K562 (cell line): ENCODE results near the gene TMEM61. TPM values are rescaled to one million over a fixed set of nuclear protein-coding genes. Genes with fewer than 3 reads are reported as not detected.

ENCODE experiments used
- BRD4 ChIP-seq: fragments of 200-600 bp; sonication (generic); IDR thresholded peaks from 2 replicates; pipeline ENCODE4 v1.6.1; 2017; ENCODE audit warnings: inconsistent platforms
- CHD1 ChIP-seq: fragments of 200-600 bp; sonication (generic); IDR thresholded peaks from one replicate; pipeline ENCODE4 v1.6.1; 2012; ENCODE audit warnings: mild to moderate bottlenecking, moderate library complexity, low read length, inconsistent platforms
- DACH1 ChIP-seq: fragments of 450-650 bp; IDR thresholded peaks from 2 replicates; pipeline ENCODE4 v1.6.1; 2018; ENCODE audit not compliant: partially characterized antibody
- ETV6 ChIP-seq, 3 experiments: fragments of 150-350 bp in 1 of 3; sonication (generic) in 1 of 3; formaldehyde crosslinking in 1 of 3; IDR thresholded peaks; 2 replicates each; pipeline versions ENCODE4 v1.6.1 to v1.8.0; 2014 to 2022; ENCODE audit warnings: borderline replicate concordance in 2 of 3, low read depth in 2 of 3, antibody characterized with exemption in 1 of 3, low read length in 1 of 3, mild to moderate bottlenecking in 1 of 3, missing genetic modification reagents in 1 of 3
- HOMEZ ChIP-seq: fragments of 250-450 bp; sonication (Bioruptor Pico); IDR thresholded peaks from 2 replicates; pipeline ENCODE4 v1.4.0; 2020; ENCODE audit warnings: mild to moderate bottlenecking, moderate library complexity
- ILK ChIP-seq: fragments of 450-650 bp; IDR thresholded peaks from 2 replicates; pipeline ENCODE4 v1.6.1; 2016; ENCODE audit warnings: missing genetic modification characterization, low read depth, mild to moderate bottlenecking, missing compliant biosample characterization, moderate library complexity, borderline replicate concordance
- NCOA2 ChIP-seq, 2 experiments: fragments of 450-650 bp; IDR thresholded peaks; 2 replicates each; pipeline ENCODE4 v1.6.1; 2018; ENCODE audit warnings: mild to moderate bottlenecking in 2 of 2, moderate library complexity in 1 of 2; ENCODE audit not compliant: partially characterized antibody in 2 of 2
- NUFIP1 ChIP-seq: fragments of 450-650 bp; IDR thresholded peaks from 2 replicates; pipeline ENCODE4 v1.6.1; 2018; ENCODE audit not compliant: partially characterized antibody
- REST ChIP-seq, 2 experiments: fragments of 450-650 bp; formaldehyde crosslinking in 1 of 2; IDR thresholded peaks; 2 replicates each; pipeline versions ENCODE4 v1.4.0 to v1.6.1; 2014 to 2020; ENCODE audit warnings: mild to moderate bottlenecking in 2 of 2, borderline replicate concordance in 1 of 2, low read depth in 1 of 2
- SMARCC2 ChIP-seq: fragments of 450-650 bp; IDR thresholded peaks from 2 replicates; pipeline ENCODE4 v1.6.1; 2017; ENCODE audit warnings: antibody characterized with exemption, moderate library complexity, mild to moderate bottlenecking, low read depth
- SRSF3 ChIP-seq: fragments of 200-400 bp; formaldehyde crosslinking; IDR thresholded peaks from 2 replicates; pipeline ENCODE4 v1.6.1; 2016; ENCODE audit warnings: mild to moderate bottlenecking, low read length, moderate library complexity; ENCODE audit not compliant: insufficient read depth
- SUPT5H ChIP-seq: fragments of 450-650 bp; IDR thresholded peaks from 2 replicates; pipeline ENCODE4 v1.6.1; 2016
- ZBTB7A ChIP-seq: IDR thresholded peaks from 2 replicates; pipeline ENCODE4 v1.6.1; 2011; ENCODE audit warnings: low read depth, mild to moderate bottlenecking, low read length, moderate library complexity, borderline replicate concordance; ENCODE audit not compliant: control insufficient read depth
- ZFP36 ChIP-seq: fragments of 150-350 bp; IDR thresholded peaks from 2 replicates; pipeline ENCODE4 v1.6.1; 2018; ENCODE audit warnings: low read length, low read depth; ENCODE audit not compliant: partially characterized antibody
- ZNF316 ChIP-seq: fragments of 450-650 bp; IDR thresholded peaks from 2 replicates; pipeline ENCODE4 v1.6.1; 2016
- ZNF75A ChIP-seq: fragments of 450-650 bp; formaldehyde crosslinking; IDR thresholded peaks from 2 replicates; pipeline ENCODE4 v1.4.0; 2020; ENCODE audit warnings: mild to moderate bottlenecking
- polyA plus RNA-seq, 8 experiments: library from polyadenylated mRNA; depleted of rRNA in 4 of 8; stranded (reverse) in 5 of 8; unstranded in 3 of 8; fragments of >200 nt; fragmentation: Nextera tagmentation in 2 of 8; fragmentation: Illumina TruSeq in 1 of 8; extraction: Ambion mirVana in 2 of 8; extraction: Trizol in 1 of 8; gene quantifications; 2 replicates each; pipeline versions ENCODE4 v1.2.1 to v1.2.3, GENCODE V29; 2011 to 2014; ENCODE audit warnings: inconsistent platforms in 1 of 8, missing spikeins in 1 of 8
- total RNA-seq, 7 experiments: library from RNA; depleted of rRNA in 6 of 7; stranded (reverse); fragments of >200 nt in 6 of 7; fragmentation: Illumina TruSeq in 2 of 7; extraction: Trizol in 2 of 7; gene quantifications; 2 replicates each; pipeline versions ENCODE4 v1.2.1 to v1.2.3, GENCODE V29; 2011 to 2021; ENCODE audit warnings: low replicate concordance in 1 of 7

The TMEM61 gene
- total and polyA plus RNA-seq, 9 of the 15 experiments (the other 6 are each of a cell fraction or from before 2014, with no cell fraction given), result not detected

- no peak for TF ChIP-seq REST (IDR thresholded peaks at IDR 0.05; ENCODE audit: borderline replicate concordance)
- no peak for TF ChIP-seq REST (CRISPR knock-in tag; IDR thresholded peaks at IDR 0.05; ENCODE audit: low read depth)
- TF ChIP-seq BRD4, result no peak
- no peak for TF ChIP-seq ZNF75A (CRISPR knock-in tag)
- no peak for TF ChIP-seq HOMEZ (CRISPR knock-in tag)
- TF ChIP-seq CHD1, result no peak
- TF ChIP-seq NUFIP1, result no peak
- no peak for TF ChIP-seq SUPT5H
- no peak for TF ChIP-seq ZFP36
- no peak for TF ChIP-seq ETV6 (IDR thresholded peaks at IDR 0.05; ENCODE audit: borderline replicate concordance in 1 of 2, low read depth in 2 of 2, low read length in 1 of 2)
- TF ChIP-seq ETV6 (CRISPR knock-in tag; IDR thresholded peaks at IDR 0.05; ENCODE audit: borderline replicate concordance), result no peak
- no peak for TF ChIP-seq ZNF316
- TF ChIP-seq NCOA2 (IDR thresholded peaks at IDR 0.05; ENCODE audit: partially characterized antibody in 2 of 2), result no peak
- no peak for TF ChIP-seq SRSF3
- TF ChIP-seq DACH1, result no peak
- TF ChIP-seq ILK (tag), result peak; percentile 65; the same call in 1 of the 2 replicates
- TF ChIP-seq SMARCC2, result no peak
- TF ChIP-seq ZBTB7A, result no peak
Observed at GRCh38 chr1:54951810-54952226, 28.6 kb upstream of the TMEM61 start (continued).
